Naive thymus-derived CD8-positive, alpha-beta T cell (primary cell): ENCODE data around the gene NXPH2. TPM values are rescaled to one million over a fixed set of nuclear protein-coding genes. Genes with fewer than 3 reads are reported as not detected.

ENCODE experiments used
- ATAC-seq, 2 donors: fragments of 150-1000 bp; cut with Tn5 transposase in 1 of 2; sonication (Bioruptor Pico), chemical (Tn5 transposase) in 1 of 2; 1 replicate in 1 of 2; 2 replicates in 1 of 2; pipeline ENCODE4 v1.10.0; 2021; ENCODE audit warnings: mild to moderate bottlenecking in 2 of 2, moderate library complexity in 2 of 2
- POLR2A ChIA-PET: fragments of 350-600 bp; sonication (Branson Sonifier 250); formaldehyde crosslinking; loops from one replicate; lab custom pipeline; 2021; ENCODE audit warnings: antibody characterized with exemption; lab: Charles Lee
- DNase-seq, 10 donors: peaks; one replicate each; pipeline versions ENCODE4 v3.0.0 to v3.0.0-alpha.2; 2020 to 2022
- H3K27ac Mint-ChIP-seq, 10 donors: one replicate each; pipeline ENCODE4 v1.8.0; 2020 to 2022; ENCODE audit warnings: mild to moderate bottlenecking in 10 of 10, mixed read lengths in 10 of 10, moderate library complexity in 4 of 10, inconsistent platforms in 1 of 10
- H3K27me3 Mint-ChIP-seq, 5 donors: one replicate each; pipeline ENCODE4 v1.8.0; 2021 to 2022; ENCODE audit warnings: mixed read lengths in 5 of 5
- H3K36me3 Mint-ChIP-seq, 3 donors: one replicate each; pipeline ENCODE4 v1.8.0; 2020 to 2022; ENCODE audit warnings: mixed read lengths in 3 of 3, mild to moderate bottlenecking in 2 of 3, inconsistent platforms in 1 of 3
- H3K4me1 Mint-ChIP-seq, 4 donors: one replicate each; pipeline ENCODE4 v1.8.0; 2021 to 2022; ENCODE audit warnings: mixed read lengths in 4 of 4
- H3K4me3 Mint-ChIP-seq, 10 donors: one replicate each; pipeline ENCODE4 v1.8.0; 2020 to 2022; ENCODE audit warnings: mild to moderate bottlenecking in 10 of 10, mixed read lengths in 10 of 10, moderate library complexity in 6 of 10, inconsistent platforms in 1 of 10
- H3K9me3 Mint-ChIP-seq, 9 donors: one replicate each; pipeline ENCODE4 v1.8.0; 2020 to 2022; ENCODE audit warnings: mixed read lengths in 9 of 9, mild to moderate bottlenecking in 3 of 9, inconsistent platforms in 1 of 9, moderate library complexity in 1 of 9
- polyA plus RNA-seq, 3 donors: library from polyadenylated mRNA; unstranded; fragments of 300-500 nt; fragmentation: Illumina TruSeq; gene quantifications; one replicate each; pipeline ENCODE4 v1.2.3, GENCODE V29; 2021
- total RNA-seq, 8 experiments: library from RNA in 2 of 8; stranded (reverse) in 2 of 8; gene quantifications; one replicate each; pipeline ENCODE4 v1.2.3 and lab custom pipeline; 2021 to 2026

NXPH2 gene
- total and polyA plus RNA-seq, 5 experiments from 2014 or later, result not detected

DNA sequence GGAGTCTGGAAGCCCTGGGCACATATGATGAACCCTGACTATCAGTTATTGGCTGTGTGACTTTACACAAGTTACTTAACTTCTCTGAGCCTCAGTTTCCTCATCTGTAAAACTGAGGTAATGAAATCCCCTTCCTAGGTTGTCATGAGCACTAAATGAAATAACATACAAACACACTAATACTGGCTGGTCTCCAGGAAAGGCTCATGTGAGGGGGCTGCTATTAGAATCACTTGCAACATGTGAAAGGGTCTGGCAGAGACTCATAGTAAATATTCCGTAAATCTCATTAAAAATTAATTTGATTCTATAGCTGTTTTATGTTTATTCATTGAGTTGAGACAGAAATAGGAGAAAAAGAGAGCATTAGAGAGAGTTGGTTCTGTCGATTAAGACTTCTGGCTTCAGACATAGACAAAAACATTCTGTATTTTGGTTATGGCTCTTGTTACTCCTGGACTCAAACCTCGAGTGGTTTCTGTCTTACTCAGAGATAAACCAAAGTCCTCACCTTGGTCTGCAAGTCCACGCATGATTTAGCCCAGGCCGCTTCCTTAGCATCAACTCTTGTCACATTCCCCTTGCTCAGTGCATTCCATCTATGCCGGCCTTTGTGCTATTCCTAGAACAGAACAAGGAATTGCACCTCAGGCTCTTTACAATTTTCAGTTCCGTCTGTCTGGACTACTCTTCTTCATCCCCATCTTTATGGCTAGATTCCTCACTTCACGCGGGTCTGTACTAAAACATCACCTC is 139.1 kb downstream of the NXPH2 start:
- peaks cover 0 to 18% (median 4%) of the 10 kb centered on the region in 5 donors for H3K27me3 Mint-ChIP-seq
- no peak for ATAC-seq
- H3K27ac Mint-ChIP-seq, result no peak overlapping the region
- POLR2A ChIA-PET, result no interaction called here
- no peaks in the 10 kb centered on the region for H3K9me3 Mint-ChIP-seq
- H3K4me1 Mint-ChIP-seq, result no peaks in the 10 kb centered on the region
- H3K36me3 Mint-ChIP-seq, result no peaks in the 10 kb centered on the region
- DNase-seq, result no peak
- H3K4me3 Mint-ChIP-seq, result no peak overlapping the region

DNA sequence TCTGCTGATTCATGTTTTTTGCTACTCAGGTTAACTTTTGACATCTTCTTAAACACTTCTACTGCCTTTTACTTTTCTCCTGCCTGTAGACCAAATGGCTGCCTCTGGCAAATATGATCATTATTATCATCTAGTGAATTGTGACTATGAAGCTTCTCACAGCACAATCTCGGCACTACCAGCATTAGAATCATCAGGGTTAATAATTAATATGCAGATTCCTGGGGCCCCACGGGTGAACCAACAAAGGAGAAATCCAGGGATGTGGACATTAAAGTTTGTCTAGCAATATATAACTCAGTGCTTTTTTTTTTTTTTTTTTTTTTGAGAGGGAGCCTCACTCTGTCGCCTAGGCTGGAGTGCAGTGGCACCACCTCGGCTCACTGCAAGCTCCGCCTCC is 142.5 kb downstream of the NXPH2 start:
- POLR2A ChIA-PET, result no interaction called here
- Mint-ChIP-seq H3K27me3 (peaks cover 0 to 15% (median 4%) of the 10 kb centered on the region in 5 donors), H3K27ac (no peak overlapping the region), H3K9me3 (peaks cover 0 to 8% (median 0%) of the 10 kb centered on the region in 9 donors), H3K4me1 (no peaks in the 10 kb centered on the region), H3K4me3 (no peak overlapping the region), H3K36me3 (peaks cover 0 to 3% (median 0%) of the 10 kb centered on the region in 3 donors)
- ATAC-seq (no peak), DNase-seq (no peak)

DNA sequence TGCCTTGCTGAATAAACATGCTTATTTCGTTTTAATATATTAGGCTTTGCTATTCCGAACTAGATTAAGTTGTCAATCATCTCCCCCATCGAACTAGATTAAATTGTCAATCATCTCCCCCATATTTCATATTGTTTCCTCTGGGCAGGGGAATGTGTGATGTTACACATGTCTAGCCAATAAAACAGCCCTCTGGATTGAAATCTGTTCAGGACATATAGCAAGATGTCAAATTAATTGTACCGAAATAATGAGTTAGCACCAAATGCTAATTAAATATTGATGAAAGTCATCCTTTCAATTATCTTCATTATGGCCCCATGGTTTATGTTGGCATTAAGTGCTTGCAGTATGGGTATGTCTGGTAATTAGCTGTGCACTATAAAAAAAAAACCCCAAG is 143.1 kb downstream of the NXPH2 start:
- peaks cover 0 to 10% (median 4%) of the 10 kb centered on the region in 5 donors for H3K27me3 Mint-ChIP-seq
- POLR2A ChIA-PET, result no interaction called here

DNA sequence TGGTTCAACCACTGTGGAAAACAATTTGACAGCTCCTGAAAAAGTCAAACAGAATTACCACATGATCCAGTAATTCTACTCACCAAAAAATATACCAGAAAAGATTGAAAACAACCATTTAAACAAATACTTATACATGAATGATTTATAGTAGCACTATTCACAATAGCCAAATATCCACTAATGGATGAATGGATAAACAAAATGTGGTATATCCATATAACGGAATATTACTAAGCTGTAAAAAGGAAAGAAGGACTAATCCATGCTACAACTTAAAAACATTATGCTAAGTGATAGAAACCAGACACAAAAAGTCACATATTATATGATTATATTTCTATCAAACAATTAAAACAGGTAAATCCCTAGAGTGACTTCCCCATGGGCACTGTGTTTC is 147.1 kb downstream of the NXPH2 start:
- no peak for DNase-seq
- H3K4me1 Mint-ChIP-seq, result no peaks in the 10 kb centered on the region
- peaks cover 0 to 17% (median 0%) of the 10 kb centered on the region in 9 donors for H3K9me3 Mint-ChIP-seq
- no peak overlapping the region for H3K4me3 Mint-ChIP-seq
- POLR2A ChIA-PET, result no interaction called here
- ATAC-seq, result no peak
- H3K27ac Mint-ChIP-seq, result no peak overlapping the region
- H3K36me3 Mint-ChIP-seq, result peaks cover 0 to 6% (median 0%) of the 10 kb centered on the region in 3 donors
- peaks cover 0 to 9% (median 6%) of the 10 kb centered on the region in 5 donors for H3K27me3 Mint-ChIP-seq

More for the DNA sequence above, 143.1 kb downstream of the NXPH2 start:
- Mint-ChIP-seq H3K27ac (no peak overlapping the region), H3K4me1 (no peaks in the 10 kb centered on the region), H3K36me3 (peaks cover 0 to 6% (median 0%) of the 10 kb centered on the region in 3 donors), H3K9me3 (peaks cover 0 to 14% (median 0%) of the 10 kb centered on the region in 9 donors), H3K4me3 (no peak overlapping the region)
- ATAC-seq, result no peak
- DNase-seq, result no peak

DNA sequence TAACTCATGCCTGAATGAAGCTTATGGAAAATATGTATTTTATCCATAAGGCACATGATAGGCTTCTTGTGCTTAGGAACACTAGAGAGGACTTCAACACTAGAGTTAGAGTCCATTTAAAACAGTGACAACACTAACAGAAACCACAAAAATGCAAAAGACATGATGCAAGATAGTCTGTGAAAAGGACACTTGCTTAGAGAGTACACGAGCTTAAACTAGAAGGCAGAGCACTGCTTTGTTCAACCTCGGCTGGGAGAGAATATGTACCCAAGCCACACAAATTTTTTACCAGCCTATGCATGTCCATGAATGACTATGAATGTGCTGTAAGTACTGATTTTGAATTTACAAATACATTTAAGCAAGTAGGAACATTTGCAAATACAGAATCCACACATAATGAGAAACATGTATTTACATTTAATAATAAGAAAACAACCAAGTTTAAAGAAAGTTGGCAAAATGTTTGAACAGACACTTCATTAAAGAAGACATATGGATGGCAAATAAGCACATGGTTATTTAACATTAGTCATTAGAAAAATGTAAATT is 148.0 kb downstream of the NXPH2 start:
- DNase-seq (no peak), ATAC-seq (no peak)
- no peak overlapping the region for H3K4me3 Mint-ChIP-seq
- no peak overlapping the region for H3K27ac Mint-ChIP-seq
- H3K27me3 Mint-ChIP-seq, result peaks cover under 1 to 9% (median 7%) of the 10 kb centered on the region in 5 donors
- POLR2A ChIA-PET, result no interaction called here
- no peaks in the 10 kb centered on the region for H3K4me1 Mint-ChIP-seq
- peaks cover 0 to 6% (median 0%) of the 10 kb centered on the region in 3 donors for H3K36me3 Mint-ChIP-seq
- peaks cover 0 to 17% (median 0%) of the 10 kb centered on the region in 9 donors for H3K9me3 Mint-ChIP-seq

DNA sequence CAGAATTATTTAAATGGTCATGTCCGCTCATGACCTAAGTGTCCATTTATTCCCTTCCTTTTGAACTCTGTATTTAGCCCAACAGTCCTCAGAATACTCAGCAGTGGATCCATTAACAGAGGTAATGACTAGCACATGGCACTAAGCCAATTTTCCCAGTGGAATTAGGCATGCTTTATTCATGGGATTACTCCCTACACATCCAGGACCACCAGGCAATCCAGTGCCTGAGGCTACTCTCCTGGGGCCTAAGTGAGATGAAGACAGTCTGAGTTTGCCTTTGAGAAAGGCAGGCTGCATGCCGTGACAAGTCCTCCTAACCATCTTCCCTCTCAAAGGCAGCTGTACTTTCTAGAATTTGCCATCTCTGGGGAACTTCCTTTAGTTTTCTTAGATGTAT is 150.0 kb downstream of the NXPH2 start:
- no peak overlapping the region for H3K27ac Mint-ChIP-seq
- POLR2A ChIA-PET, result no interaction called here
- H3K27me3 Mint-ChIP-seq, result peaks cover 8 to 18% (median 12%) of the 10 kb centered on the region in 5 donors
- H3K4me3 Mint-ChIP-seq, result no peak overlapping the region
- no peaks in the 10 kb centered on the region for H3K4me1 Mint-ChIP-seq
- H3K9me3 Mint-ChIP-seq, result peaks cover 0 to 17% (median 0%) of the 10 kb centered on the region in 9 donors
- DNase-seq (no peak), ATAC-seq (no peak)
- peaks cover 0 to 6% (median 0%) of the 10 kb centered on the region in 3 donors for H3K36me3 Mint-ChIP-seq

DNA sequence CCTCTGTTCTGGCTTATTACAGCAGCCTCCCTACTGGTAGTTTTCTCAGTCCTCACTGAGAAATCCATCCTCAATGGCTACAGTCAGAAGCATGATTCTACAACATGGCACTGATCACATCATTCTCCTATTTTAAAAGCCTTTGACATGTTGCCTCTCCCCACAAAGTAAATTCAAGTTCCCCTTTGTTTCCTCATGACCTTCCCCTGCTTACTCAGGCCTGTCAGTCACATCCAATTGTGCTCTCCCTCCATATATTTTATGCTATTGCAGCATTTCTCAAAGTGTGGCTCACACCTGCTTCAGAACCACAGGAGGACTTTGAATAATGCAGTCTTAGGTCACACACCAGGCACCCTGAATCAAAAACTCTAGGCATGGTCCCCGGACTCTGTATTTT is 154.0 kb downstream of the NXPH2 start:
- Mint-ChIP-seq H3K4me1 (no peaks in the 10 kb centered on the region), H3K9me3 (peaks cover 0 to 9% (median 0%) of the 10 kb centered on the region in 9 donors), H3K27ac (no peak overlapping the region), H3K27me3 (peaks cover 10 to 23% (median 12%) of the 10 kb centered on the region in 5 donors), H3K36me3 (no peaks in the 10 kb centered on the region), H3K4me3 (no peak overlapping the region)
- POLR2A ChIA-PET, result no interaction called here
- DNase-seq (no peak), ATAC-seq (no peak)

DNA sequence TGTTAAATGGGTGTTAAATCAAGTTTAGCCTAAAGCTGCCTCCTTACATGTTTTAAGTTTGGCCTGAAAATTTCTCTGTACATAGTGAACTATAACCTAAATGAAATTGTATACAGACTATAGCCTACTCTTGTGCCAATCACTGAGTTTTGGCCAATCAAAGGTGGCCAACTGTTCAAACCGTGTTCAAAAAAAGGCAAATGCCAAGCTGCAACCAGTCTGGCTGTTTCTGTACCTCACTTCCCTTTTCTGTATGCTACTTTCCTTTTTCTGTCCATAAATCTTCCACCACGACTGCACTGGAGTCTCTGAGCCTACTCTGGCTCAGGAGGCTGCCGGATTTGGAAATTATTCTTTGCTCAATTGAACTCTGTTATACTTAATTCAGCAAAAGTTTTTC is 157.6 kb downstream of the NXPH2 start:
- no peak overlapping the region for H3K27ac Mint-ChIP-seq
- H3K36me3 Mint-ChIP-seq, result no peaks in the 10 kb centered on the region
- POLR2A ChIA-PET, result no interaction called here
- peaks cover 0 to 9% (median 0%) of the 10 kb centered on the region in 9 donors for H3K9me3 Mint-ChIP-seq
- no peak overlapping the region for H3K4me3 Mint-ChIP-seq
- ATAC-seq, result no peak
- H3K27me3 Mint-ChIP-seq, result peaks cover 6 to 24% (median 13%) of the 10 kb centered on the region in 5 donors
- H3K4me1 Mint-ChIP-seq, result no peaks in the 10 kb centered on the region
- no peak for DNase-seq

DNA sequence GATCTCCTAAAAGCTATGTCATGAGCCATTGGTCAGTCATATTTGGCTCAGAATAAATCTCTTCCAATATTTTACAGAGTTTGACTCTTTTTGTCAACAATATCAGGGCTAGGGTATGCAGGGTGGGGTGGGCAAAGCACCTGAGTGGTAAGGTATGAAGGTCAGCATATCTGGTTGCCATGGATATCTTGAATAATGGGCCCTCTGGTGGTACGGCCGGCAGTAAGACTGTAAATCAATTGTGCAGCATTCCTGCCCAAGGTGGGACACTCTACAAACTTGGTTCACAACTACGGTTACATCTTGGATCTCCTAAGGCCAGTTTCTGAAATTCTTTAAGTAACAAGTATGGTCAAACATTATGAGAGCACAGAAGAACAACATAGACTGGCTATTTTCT is 159.1 kb downstream of the NXPH2 start:
- DNase-seq, result no peak
- Mint-ChIP-seq H3K4me1 (no peaks in the 10 kb centered on the region), H3K36me3 (no peaks in the 10 kb centered on the region), H3K27me3 (peaks cover 8 to 27% (median 13%) of the 10 kb centered on the region in 5 donors), H3K4me3 (no peak overlapping the region), H3K27ac (no peak overlapping the region), H3K9me3 (peaks cover 0 to 9% (median 0%) of the 10 kb centered on the region in 9 donors)
- ATAC-seq, result no peak
- POLR2A ChIA-PET, result no interaction called here

DNA sequence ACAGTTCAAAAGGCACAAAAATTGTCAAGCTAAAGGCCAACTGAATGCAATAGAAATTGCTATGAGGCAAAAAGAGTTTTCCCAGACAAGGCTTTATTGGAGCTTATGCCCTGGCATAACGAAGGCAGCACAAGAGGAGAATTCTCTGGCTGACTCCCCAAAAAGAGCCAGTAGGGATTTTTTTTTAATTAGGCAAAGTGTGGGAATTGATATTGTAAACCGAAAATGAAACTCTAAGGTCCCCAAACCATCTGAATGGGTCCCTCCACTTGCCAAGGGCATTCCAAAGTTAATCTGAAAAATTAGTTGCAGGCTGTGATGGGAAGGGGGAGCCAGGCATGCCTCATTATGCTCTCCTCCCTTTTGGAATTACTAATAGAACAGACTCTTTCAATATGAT is 159.8 kb downstream of the NXPH2 start:
- no peaks in the 10 kb centered on the region for H3K36me3 Mint-ChIP-seq
- no peak overlapping the region for H3K4me3 Mint-ChIP-seq
- DNase-seq (no peak), ATAC-seq (no peak)
- no peak overlapping the region for H3K27ac Mint-ChIP-seq
- H3K9me3 Mint-ChIP-seq, result peaks cover 0 to 9% (median 0%) of the 10 kb centered on the region in 9 donors
- no peaks in the 10 kb centered on the region for H3K4me1 Mint-ChIP-seq
- POLR2A ChIA-PET, result no interaction called here
- peaks cover 5 to 27% (median 10%) of the 10 kb centered on the region in 5 donors for H3K27me3 Mint-ChIP-seq
